Measurements from ENCODE around the gene CACUL1. TPM values are rescaled to one million over a fixed set of nuclear protein-coding genes. Genes with fewer than 3 reads are reported as not detected.

Gene CACUL1
- total RNA-seq, 1 donor from 2014 or later, result 27.1 TPM

- H3K4me1 Mint-ChIP-seq, result no peaks in the 10 kb centered on the region
- POLR2A ChIA-PET, result no interaction called here
- TF ChIP-seq CTCF (IDR thresholded peaks at IDR 0.05), result no peak
- no peak overlapping the region for H3K27ac Mint-ChIP-seq
- H3K4me3 Mint-ChIP-seq, result no peak overlapping the region
- intact Hi-C loops (cut with micrococcal nuclease), result no loop called here
- peaks cover 12% of the 10 kb centered on the region for H3K9me3 Mint-ChIP-seq
- CTCF ChIA-PET, result no interaction called here
- H3K36me3 Mint-ChIP-seq (ENCODE audit: low read depth), result no peaks in the 10 kb centered on the region
- DNase-seq, result no peak
- no peak for ATAC-seq (ENCODE audit: low read depth)
- peaks cover 11% of the 10 kb centered on the region for H3K27me3 Mint-ChIP-seq
Observed at GRCh38 chr10:118776960-118777359, 22.2 kb upstream of the CACUL1 start.

DNA sequence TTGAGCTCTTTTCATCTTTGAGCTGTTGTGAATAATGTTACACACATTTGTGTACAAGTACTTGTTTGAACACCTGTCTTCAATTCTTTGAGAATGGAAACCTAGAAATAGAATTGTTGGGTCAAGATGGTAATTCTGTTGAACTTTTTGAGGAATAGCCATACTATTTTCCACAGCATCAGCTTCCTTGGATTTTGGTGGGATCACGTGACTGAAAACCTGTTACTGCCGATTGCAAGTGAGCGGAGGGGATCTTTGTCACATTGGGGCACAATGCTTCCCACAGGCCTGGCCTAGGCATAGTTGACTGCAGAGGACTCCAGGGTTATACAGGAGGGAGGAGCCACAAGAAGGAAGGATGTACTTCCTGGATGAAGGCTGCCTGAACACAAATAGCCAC is 21.3 kb upstream of the CACUL1 start:
- ChIA-PET POLR2A (no interaction called here), CTCF (no interaction called here)
- Mint-ChIP-seq H3K9me3 (peaks cover 12% of the 10 kb centered on the region), H3K4me3 (no peak overlapping the region), H3K27me3 (peaks cover 9% of the 10 kb centered on the region), H3K27ac (no peak overlapping the region), H3K4me1 (no peaks in the 10 kb centered on the region), H3K36me3 (ENCODE audit: low read depth) (no peaks in the 10 kb centered on the region)
- TF ChIP-seq CTCF (IDR thresholded peaks at IDR 0.05), result no peak
- DNase-seq (no peak), ATAC-seq (ENCODE audit: low read depth) (no peak)
- intact Hi-C loops (cut with micrococcal nuclease), result no loop called here

GRCh38 chr10:118775478-118775877 is 20.7 kb upstream of the CACUL1 start:
- DNase-seq (no peak), ATAC-seq (ENCODE audit: low read depth) (no peak)
- POLR2A ChIA-PET, result no interaction called here
- H3K27me3 Mint-ChIP-seq, result peaks cover 13% of the 10 kb centered on the region
- no peak for TF ChIP-seq CTCF (IDR thresholded peaks at IDR 0.05)
- H3K9me3 Mint-ChIP-seq, result peaks cover 12% of the 10 kb centered on the region
- no peaks in the 10 kb centered on the region for H3K4me1 Mint-ChIP-seq
- intact Hi-C loops (cut with micrococcal nuclease), result no loop called here
- H3K4me3 Mint-ChIP-seq, result no peak overlapping the region
- H3K36me3 Mint-ChIP-seq (ENCODE audit: low read depth), result no peaks in the 10 kb centered on the region
- no peak overlapping the region for H3K27ac Mint-ChIP-seq
- CTCF ChIA-PET, result no interaction called here

GRCh38 chr10:118773041-118773440 is 18.3 kb upstream of the CACUL1 start:
- no peaks in the 10 kb centered on the region for H3K36me3 Mint-ChIP-seq (ENCODE audit: low read depth)
- H3K4me3 Mint-ChIP-seq, result no peak overlapping the region
- ATAC-seq (ENCODE audit: low read depth) (no peak), DNase-seq (no peak)
- no peak overlapping the region for H3K27ac Mint-ChIP-seq
- POLR2A ChIA-PET, result no interaction called here
- intact Hi-C loops (cut with micrococcal nuclease), result no loop called here
- H3K4me1 Mint-ChIP-seq, result no peaks in the 10 kb centered on the region
- peaks cover 16% of the 10 kb centered on the region for H3K9me3 Mint-ChIP-seq
- H3K27me3 Mint-ChIP-seq, result peaks cover 10% of the 10 kb centered on the region
- CTCF ChIA-PET, result no interaction called here
- TF ChIP-seq CTCF (IDR thresholded peaks at IDR 0.05), result no peak

- ATAC-seq (ENCODE audit: low read depth) (no peak), DNase-seq (no peak)
- Mint-ChIP-seq H3K36me3 (ENCODE audit: low read depth) (no peaks in the 10 kb centered on the region), H3K4me3 (no peak overlapping the region), H3K27ac (no peak overlapping the region), H3K27me3 (peaks cover 10% of the 10 kb centered on the region), H3K9me3 (peaks cover 10% of the 10 kb centered on the region), H3K4me1 (no peaks in the 10 kb centered on the region)
- intact Hi-C loops (cut with micrococcal nuclease), result no loop called here
- no peak for TF ChIP-seq CTCF (IDR thresholded peaks at IDR 0.05)
- CTCF ChIA-PET, result no interaction called here
- POLR2A ChIA-PET, result no interaction called here
Observed at GRCh38 chr10:118771976-118772375, 17.2 kb upstream of the CACUL1 start.
